Pancreas (tissue), 10 donors: Measurements from ENCODE around the gene SYT6. TPM values are rescaled to one million over a fixed set of nuclear protein-coding genes. Genes with fewer than 3 reads are reported as not detected.

Experiments
- ATAC-seq, 4 donors: fragments of 200-7000 bp; cut with Tn5 transposase; one replicate each; pipeline versions ENCODE4 v1.8.0 to v1.9.1; 2020; ENCODE audit warnings: mild to moderate bottlenecking in 4 of 4, moderate library complexity in 4 of 4
- DNase-seq, 6 donors: peaks; one replicate each; pipeline ENCODE4 v3.0.0-alpha.2; 2020
- FAIRE-seq: peaks from 2 replicates; lab custom pipeline; 2012; peaks lifted over from hg19 to GRCh38; lab: Jason Lieb, UNC
- H3K27ac ChIP-seq, 4 donors: fragments of 200-600 bp; sonication (generic); 1 replicate in 3 of 4; 2 replicates in 1 of 4; pipeline versions ENCODE4 v1.5.0 to v1.8.0; 2020
- H3K27me3 ChIP-seq, 4 donors: fragments of 200-600 bp; one replicate each; pipeline ENCODE4 v1.8.0; 2021
- H3K36me3 ChIP-seq, 3 donors: fragments of 200-600 bp; sonication (generic) in 1 of 3; one replicate each; pipeline versions ENCODE4 v1.5.0 to v1.8.0; 2020 to 2021
- H3K4me1 ChIP-seq, 3 donors: fragments of 200-600 bp; one replicate each; pipeline ENCODE4 v1.8.0; 2021
- H3K4me3 ChIP-seq, 4 donors: fragments of 200-600 bp; sonication (generic) in 2 of 4; one replicate each; pipeline versions ENCODE4 v1.5.0 to v1.8.0; 2020 to 2021
- H3K9me3 ChIP-seq, 4 donors: fragments of 200-600 bp; one replicate each; pipeline ENCODE4 v1.8.0; 2021
- CTCF ChIP-seq, 4 donors: fragments of 200-600 bp; sonication (generic) in 3 of 4; IDR thresholded peaks; one replicate each; pipeline versions ENCODE4 v1.5.0 to v1.8.0; 2021; ENCODE audit warnings: antibody characterized with exemption in 4 of 4
- WGBS, 2 donors: extraction: QIAGEN DNeasy Blood & Tissue Kit; methylation state at CpG; one replicate each; pipeline ENCODE4 v1.1.7; 2013; 5-methylcytosine and 5-hydroxymethylcytosine counted together
- intact Hi-C, 3 donors: fragments of 100-400 bp; cut with DNase I; formaldehyde crosslinking; loops; one replicate each; pipeline versions ENCODE4 v1.11.1 to v1.14.2; 2022
- polyA plus RNA-seq, 2 donors: library from polyadenylated mRNA; stranded (reverse); fragments of 200-250 nt; gene quantifications; one replicate each; pipeline ENCODE4 v1.2.3, GENCODE V29; 2013
- total RNA-seq, 6 donors: library from RNA; stranded (reverse); fragmentation: NEBNext Ultra II Directional in 4 of 6; extraction: Animal tissue kit (Norgen Biotek cat#: 25700) in 4 of 6; gene quantifications; one replicate each; pipeline versions ENCODE4 v1.2.1 to v1.2.4, GENCODE V29; 2021 to 2023
- donor health status: healthy with polysubstance abuse.
- donor health status: DM: no; HTN: no; CAD: no; lungs with moderate emphysema.
- donor health status: DM: no; HTN: no; CAD: no.
- donor health status: control.
- donor health status: control.
- donor health status: Bipolar disorder and iron deficiency.
- donor health status: DM: yes; HTN: yes; CAD: no.
- donor health status: DM: no; HTN: no; CAD: no.
- donor health status: DM: no; HTN: no; CAD: no.
- donor health status: DM: yes; HTN: yes; CAD: no.

The SYT6 gene
- total and polyA plus RNA-seq, 8 donors, result 0.81 to 5.2 (median 2.9) TPM

GRCh38 chr1:114195819-114196218 is 42.1 kb upstream of the SYT6 start:
- H3K9me3 ChIP-seq, result no peaks in the 10 kb centered on the region
- DNase-seq (no peak), ATAC-seq (no peak), FAIRE-seq (no peak)
- H3K27ac ChIP-seq, result no peak overlapping the region
- H3K4me1 ChIP-seq, result no peaks in the 10 kb centered on the region
- 39 to 61% methylated on average over 3 of the region's 3 CpGs for WGBS, 2 donors
- H3K27me3 ChIP-seq, result no peaks in the 10 kb centered on the region
- TF ChIP-seq CTCF (IDR thresholded peaks at IDR 0.05), result no peak
- no peak overlapping the region for H3K4me3 ChIP-seq
- intact Hi-C loops, result no loop called here
- no peaks in the 10 kb centered on the region for H3K36me3 ChIP-seq

DNA sequence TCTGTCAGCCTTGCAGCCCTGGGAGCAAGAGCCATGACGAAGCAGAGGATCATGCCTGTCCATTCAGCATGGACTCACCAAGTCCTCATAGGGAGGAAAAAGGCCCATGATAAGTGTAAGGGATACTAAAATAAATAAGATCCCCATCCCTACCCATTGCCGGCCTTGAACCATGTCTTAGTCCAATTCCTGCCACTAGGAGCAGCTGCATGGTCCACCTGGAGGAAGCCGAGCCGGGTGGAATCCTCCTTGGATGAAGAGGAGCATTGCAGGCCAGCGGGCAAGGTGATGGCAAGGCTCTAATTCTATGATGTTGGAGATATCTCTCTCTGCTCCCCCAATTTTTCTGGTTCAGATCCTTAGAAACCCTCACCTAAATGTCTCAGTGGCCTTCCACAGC is 38.7 kb upstream of the SYT6 start:
- FAIRE-seq (no peak), ATAC-seq (no peak), DNase-seq (no peak)
- Histone ChIP-seq H3K9me3 (no peaks in the 10 kb centered on the region), H3K4me1 (no peaks in the 10 kb centered on the region), H3K27me3 (no peaks in the 10 kb centered on the region), H3K4me3 (no peak overlapping the region), H3K27ac (no peak overlapping the region), H3K36me3 (no peaks in the 10 kb centered on the region)
- 63 to 80% methylated on average over 5 of the region's 5 CpGs for WGBS, 2 donors
- TF ChIP-seq CTCF (IDR thresholded peaks at IDR 0.05), result no peak
- intact Hi-C loops, result no loop called here

- no peaks in the 10 kb centered on the region for H3K36me3 ChIP-seq
- no peak for TF ChIP-seq CTCF (IDR thresholded peaks at IDR 0.05)
- H3K4me1 ChIP-seq, result no peaks in the 10 kb centered on the region
- intact Hi-C loops, result no loop called here
- DNase-seq, result no peak
- H3K9me3 ChIP-seq, result no peaks in the 10 kb centered on the region
- 88 to 94% methylated on average over 3 of the region's 3 CpGs for WGBS, 2 donors
- H3K27ac ChIP-seq, result no peak overlapping the region
- H3K4me3 ChIP-seq, result no peak overlapping the region
- no peak for ATAC-seq
- no peaks in the 10 kb centered on the region for H3K27me3 ChIP-seq
- no peak for FAIRE-seq
These were observed 35.7 kb upstream of the SYT6 start for GRCh38 chr1:114189398-114189797.

- H3K36me3 ChIP-seq, result no peaks in the 10 kb centered on the region
- intact Hi-C loops, result no loop called here
- H3K4me1 ChIP-seq, result peaks cover 0 to 3% (median 0%) of the 10 kb centered on the region in 3 donors
- no peak for TF ChIP-seq CTCF (IDR thresholded peaks at IDR 0.05)
- no peak overlapping the region for H3K27ac ChIP-seq
- DNase-seq (no peak), ATAC-seq (no peak), FAIRE-seq (no peak)
- no peak overlapping the region for H3K4me3 ChIP-seq
- no peaks in the 10 kb centered on the region for H3K9me3 ChIP-seq
- H3K27me3 ChIP-seq, result no peaks in the 10 kb centered on the region
- WGBS, 2 donors, result 78 to 80% methylated on average over 4 of the region's 4 CpGs
These were observed 27.7 kb upstream of the SYT6 start for GRCh38 chr1:114181356-114181755.

GRCh38 chr1:114180742-114181141 is 27.1 kb upstream of the SYT6 start:
- Histone ChIP-seq H3K27ac (no peak overlapping the region), H3K36me3 (no peaks in the 10 kb centered on the region), H3K4me3 (no peak overlapping the region), H3K27me3 (no peaks in the 10 kb centered on the region), H3K9me3 (no peaks in the 10 kb centered on the region), H3K4me1 (peaks cover 0 to 3% (median 0%) of the 10 kb centered on the region in 3 donors)
- no peak for DNase-seq
- intact Hi-C loops, result no loop called here
- ATAC-seq, result no peak
- 57 to 74% methylated on average over 5 of the region's 5 CpGs for WGBS, 2 donors
- FAIRE-seq, result no peak
- TF ChIP-seq CTCF (IDR thresholded peaks at IDR 0.05), result no peak
